ENCODE results near the gene RNF5. TPM values are rescaled to one million over a fixed set of nuclear protein-coding genes. Genes with fewer than 3 reads are reported as not detected.
A peak's percentile ranks its signal among the peaks of the same experiment; 100 is the strongest.

RNF5 gene
- total and polyA plus RNA-seq, 9 of the 15 experiments (the other 6 are each of a cell fraction or from before 2014, with no cell fraction given): 62.2 to 245 (median 129) TPM

GRCh38 chr6:32177788-32178546, at the start of gene RNF5 (continued):
- TF ChIP-seq, protein P1, sequence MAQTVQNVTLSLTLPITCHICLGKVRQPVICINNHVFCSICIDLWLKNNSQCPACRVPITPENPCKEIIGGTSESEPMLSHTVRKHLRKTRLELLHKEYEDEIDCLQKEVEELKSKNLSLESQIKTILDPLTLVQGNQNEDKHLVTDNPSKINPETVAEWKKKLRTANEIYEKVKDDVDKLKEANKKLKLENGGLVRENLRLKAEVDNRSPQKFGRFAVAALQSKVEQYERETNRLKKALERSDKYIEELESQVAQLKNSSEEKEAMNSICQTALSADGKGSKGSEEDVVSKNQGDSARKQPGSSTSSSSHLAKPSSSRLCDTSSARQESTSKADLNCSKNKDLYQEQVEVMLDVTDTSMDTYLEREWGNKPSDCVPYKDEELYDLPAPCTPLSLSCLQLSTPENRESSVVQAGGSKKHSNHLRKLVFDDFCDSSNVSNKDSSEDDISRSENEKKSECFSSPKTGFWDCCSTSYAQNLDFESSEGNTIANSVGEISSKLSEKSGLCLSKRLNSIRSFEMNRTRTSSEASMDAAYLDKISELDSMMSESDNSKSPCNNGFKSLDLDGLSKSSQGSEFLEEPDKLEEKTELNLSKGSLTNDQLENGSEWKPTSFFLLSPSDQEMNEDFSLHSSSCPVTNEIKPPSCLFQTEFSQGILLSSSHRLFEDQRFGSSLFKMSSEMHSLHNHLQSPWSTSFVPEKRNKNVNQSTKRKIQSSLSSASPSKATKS (CRISPR knock-in tag; IDR thresholded peaks at IDR 0.05): no peak
- no peak for TF ChIP-seq STAT5B (CRISPR knock-in tag; IDR thresholded peaks at IDR 0.05)
- TF ChIP-seq IRF1 (CRISPR knock-in tag; IDR thresholded peaks at IDR 0.05; ENCODE audit: borderline replicate concordance): no peak
- TF ChIP-seq SAP30 (IDR thresholded peaks at IDR 0.05; ENCODE audit: borderline replicate concordance, insufficient read depth, low read depth, low read length, poor library complexity, severe bottlenecking): no peak
- no peak for TF ChIP-seq ETV1 (tag; conservative IDR thresholded peaks at IDR 0.05; ENCODE audit: low read depth)
- no peak for TF ChIP-seq ZNF184 (CRISPR knock-in tag; IDR thresholded peaks at IDR 0.05)
- TF ChIP-seq ZC3H4 (CRISPR knock-in tag; IDR thresholded peaks at IDR 0.05; ENCODE audit: borderline replicate concordance): no peak
- peak; percentile 90 for TF ChIP-seq BMI1 (IDR thresholded peaks at IDR 0.05; ENCODE audit: low read length)
- TF ChIP-seq, protein P2, sequence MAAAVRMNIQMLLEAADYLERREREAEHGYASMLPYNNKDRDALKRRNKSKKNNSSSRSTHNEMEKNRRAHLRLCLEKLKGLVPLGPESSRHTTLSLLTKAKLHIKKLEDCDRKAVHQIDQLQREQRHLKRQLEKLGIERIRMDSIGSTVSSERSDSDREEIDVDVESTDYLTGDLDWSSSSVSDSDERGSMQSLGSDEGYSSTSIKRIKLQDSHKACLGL (CRISPR knock-in tag; IDR thresholded peaks at IDR 0.05; ENCODE audit: borderline replicate concordance, poor library complexity, severe bottlenecking): no peak
- no peak for TF ChIP-seq SETDB1 (IDR thresholded peaks at IDR 0.05; ENCODE audit: low read length)
- TF ChIP-seq KAT8 (IDR thresholded peaks at IDR 0.05; ENCODE audit: low read depth): no peak
- TF ChIP-seq HSF4 (CRISPR knock-in tag; IDR thresholded peaks at IDR 0.05; ENCODE audit: borderline replicate concordance): no peak
- no peak for TF ChIP-seq BRD9 (IDR thresholded peaks at IDR 0.05; ENCODE audit: low read depth, partially characterized antibody)
- TF ChIP-seq HDGF (IDR thresholded peaks at IDR 0.05): peak; percentile 63; the same call in 1 of the 2 replicates
- TF ChIP-seq KLF13 (tag; IDR thresholded peaks at IDR 0.05; ENCODE audit: borderline replicate concordance, low read depth): no peak
- TF ChIP-seq POLR2H (tag; IDR thresholded peaks at IDR 0.05; ENCODE audit: low read depth): peak; percentile 67
- TF ChIP-seq ZNF143 (CRISPR knock-in tag; IDR thresholded peaks at IDR 0.05): no peak
- no peak for TF ChIP-seq ZNF140 (CRISPR knock-in tag; IDR thresholded peaks at IDR 0.05)
- no peak for TF ChIP-seq PREB (CRISPR knock-in tag; IDR thresholded peaks at IDR 0.05)
- no peak for TF ChIP-seq NFIX (CRISPR knock-in tag; IDR thresholded peaks at IDR 0.05; ENCODE audit: low read depth)

Measured in K562 (cell line).